Upper lobe of left lung (tissue), 6 donors: ENCODE measurements around the gene RASGRF1. TPM values are rescaled to one million over a fixed set of nuclear protein-coding genes. Genes with fewer than 3 reads are reported as not detected.

Experiments used
- ATAC-seq, 2 donors: fragments of 200-7000 bp; cut with Tn5 transposase; one replicate each; pipeline ENCODE4 v1.9.1; 2022; ENCODE audit warnings: mild to moderate bottlenecking in 2 of 2, moderate library complexity in 2 of 2; ENCODE audit not compliant: low FRiP score in 2 of 2
- DNase-seq, 2 donors: peaks; one replicate each; pipeline ENCODE4 v3.0.0-alpha.2; 2019 to 2020
- H3K27ac ChIP-seq, 4 donors: fragments of 200-600 bp; sonication (generic); one replicate each; pipeline ENCODE4 v1.5.1; 2016 to 2019
- H3K27me3 ChIP-seq, 4 donors: fragments of 200-600 bp; sonication (generic); one replicate each; pipeline ENCODE4 v1.5.1; 2017 to 2019
- H3K36me3 ChIP-seq, 4 donors: fragments of 200-600 bp; sonication (generic); one replicate each; pipeline ENCODE4 v1.5.1; 2016 to 2019
- H3K4me1 ChIP-seq, 4 donors: fragments of 200-600 bp; sonication (generic); one replicate each; pipeline ENCODE4 v1.5.1; 2018 to 2019
- H3K4me3 ChIP-seq, 4 donors: fragments of 200-600 bp; sonication (generic); one replicate each; pipeline ENCODE4 v1.5.1; 2017 to 2019; ENCODE audit warnings: mild to moderate bottlenecking in 2 of 4, moderate library complexity in 1 of 4
- H3K9me3 ChIP-seq, 4 donors: fragments of 200-600 bp; sonication (generic); one replicate each; pipeline ENCODE4 v1.5.1; 2018 to 2019
- CTCF ChIP-seq, 6 experiments: fragments of 450-650 bp in 4 of 6; fragments of 200-600 bp in 2 of 6; sonication (generic) in 2 of 6; IDR thresholded peaks; one replicate each; pipeline ENCODE4 v1.5.1; 2016 to 2019; ENCODE audit warnings: antibody characterized with exemption in 6 of 6
- EP300 ChIP-seq, 4 donors: sonication (generic); formaldehyde crosslinking; IDR thresholded peaks; one replicate each; pipeline ENCODE4 v1.5.1; 2017; ENCODE audit warnings: antibody characterized with exemption in 4 of 4, control low read depth in 2 of 4
- POLR2A ChIP-seq, 4 donors: fragments of 450-650 bp; IDR thresholded peaks; one replicate each; pipeline ENCODE4 v1.5.1; 2016 to 2017; ENCODE audit warnings: antibody characterized with exemption in 4 of 4, mild to moderate bottlenecking in 2 of 4
- POLR2AphosphoS5 ChIP-seq, 2 donors: sonication (generic); formaldehyde crosslinking; IDR thresholded peaks; one replicate each; pipeline ENCODE4 v1.5.1; 2017; ENCODE audit warnings: antibody characterized with exemption in 2 of 2
- WGBS, 2 donors: methylation state at CpG; one replicate each; pipeline ENCODE4 v1.1.5; 2017 to 2018; 5-methylcytosine and 5-hydroxymethylcytosine counted together
- total RNA-seq, 6 donors: library from RNA; depleted of rRNA in 4 of 6; stranded (reverse); fragments of >200 nt in 4 of 6; gene quantifications; one replicate each; pipeline versions ENCODE4 v1.1.0 to v1.2.1, GENCODE V29; 2016 to 2021
- donor health status: DM: no; HTN: no; CAD: no; lungs with moderate emphysema.
- donor health status: DM: no; HTN: yes; CAD: no; lungs with severe emphysema.

The RASGRF1 gene
- total RNA-seq, 6 donors from 2014 or later, result 27.2 to 64.6 (median 54.7) TPM

- TF ChIP-seq CTCF (IDR thresholded peaks at IDR 0.05), result no peak
- TF ChIP-seq POLR2AphosphoS5 (IDR thresholded peaks at IDR 0.05), result peak in 1 of 2 donors; percentile 80
- TF ChIP-seq POLR2A (IDR thresholded peaks at IDR 0.05), result peak in 2 of 4 donors; percentile 27 to 75
- peak in 3 of 4 donors; percentile 39 to 99 (median 55) for TF ChIP-seq EP300 (IDR thresholded peaks at IDR 0.05)
- no peaks in the 10 kb centered on the region for H3K36me3 ChIP-seq
- peaks cover 11 to 58% (median 38%) of the 10 kb centered on the region in 4 donors for H3K4me1 ChIP-seq
- peak; percentile 89 to 92 for ATAC-seq
- no peaks in the 10 kb centered on the region for H3K9me3 ChIP-seq
- DNase-seq, result peak in 1 of 2 donors; percentile 94
- no peaks in the 10 kb centered on the region for H3K27me3 ChIP-seq
- peak overlapping the region; percentile 35 to 89 (median 78) for H3K27ac ChIP-seq
- 20 to 42% methylated on average over 5 to 7 of the region's 7 CpGs for WGBS, 2 donors
- no peak overlapping the region for H3K4me3 ChIP-seq
Observed at GRCh38 chr15:78988361-78988911, 102.1 kb downstream of the RASGRF1 start.

- WGBS, 2 donors, result 57 to 60% methylated on average over 10 of the region's 10 CpGs
- TF ChIP-seq POLR2A (IDR thresholded peaks at IDR 0.05) (no peak), POLR2AphosphoS5 (IDR thresholded peaks at IDR 0.05) (no peak), CTCF (IDR thresholded peaks at IDR 0.05) (no peak), EP300 (IDR thresholded peaks at IDR 0.05) (no peak)
- no peak for DNase-seq
- H3K4me1 ChIP-seq, result peaks cover 11 to 51% (median 35%) of the 10 kb centered on the region in 4 donors
- no peaks in the 10 kb centered on the region for H3K27me3 ChIP-seq
- ATAC-seq, result peak in 1 of 2 donors; percentile 2
- no peak overlapping the region for H3K4me3 ChIP-seq
- no peaks in the 10 kb centered on the region for H3K36me3 ChIP-seq
- H3K9me3 ChIP-seq, result no peaks in the 10 kb centered on the region
- H3K27ac ChIP-seq, result peak overlapping the region; percentile 35 to 86 (median 78)
Observed at GRCh38 chr15:78987556-78988360, 102.8 kb downstream of the RASGRF1 start.

GRCh38 chr15:78985859-78986475, 104.6 kb downstream of the RASGRF1 start:
- DNase-seq, result no peak
- Histone ChIP-seq H3K27me3 (no peaks in the 10 kb centered on the region), H3K27ac (no peak overlapping the region), H3K9me3 (no peaks in the 10 kb centered on the region), H3K36me3 (no peaks in the 10 kb centered on the region), H3K4me3 (no peak overlapping the region), H3K4me1 (peaks cover 8 to 33% (median 27%) of the 10 kb centered on the region in 4 donors)
- ATAC-seq, result no peak
- 84 to 89% methylated on average over 6 of the region's 6 CpGs for WGBS, 2 donors
- TF ChIP-seq CTCF (IDR thresholded peaks at IDR 0.05) (no peak), POLR2AphosphoS5 (IDR thresholded peaks at IDR 0.05) (no peak), POLR2A (IDR thresholded peaks at IDR 0.05) (no peak), EP300 (IDR thresholded peaks at IDR 0.05) (no peak)

GRCh38 chr15:78984041-78984440, 106.5 kb downstream of the RASGRF1 start:
- DNase-seq, result no peak

More at GRCh38 chr15:78984041-78984440, 106.5 kb downstream of the RASGRF1 start:
- H3K9me3 ChIP-seq, result no peaks in the 10 kb centered on the region
- H3K4me1 ChIP-seq, result peaks cover 8 to 23% (median 20%) of the 10 kb centered on the region in 4 donors
- peak overlapping the region in 1 of 4 donors; percentile 44 for H3K27ac ChIP-seq
- H3K27me3 ChIP-seq, result no peaks in the 10 kb centered on the region
- TF ChIP-seq POLR2AphosphoS5 (IDR thresholded peaks at IDR 0.05) (no peak), EP300 (IDR thresholded peaks at IDR 0.05) (no peak), CTCF (IDR thresholded peaks at IDR 0.05) (no peak), POLR2A (IDR thresholded peaks at IDR 0.05) (no peak)
- no peak for ATAC-seq
- 89% methylated on average over 1 of the region's 1 CpG; no CpG with 5 or more reads in 1 of the 2 donors for WGBS, 2 donors
- no peaks in the 10 kb centered on the region for H3K36me3 ChIP-seq
- H3K4me3 ChIP-seq, result no peak overlapping the region
